NCI-H1105 treated with DMSO at 0.1 percent for 48 hours (cell line): ENCODE results near the gene AS3MT.
"Not testable (repeated sequence)": the region's sequence is repeated elsewhere in the genome, so short reads cannot be mapped to it uniquely, and the experiment has no call there.

ENCODE experiments used
- DNase-seq: peaks from one replicate; lab custom pipeline; 2025; lab: John Stamatoyannopoulos, UW

AS3MT gene

GRCh38 chr10:102869258-102870198 lies at the start of gene AS3MT:
Gene AS3MT (plus strand): TSS chr10:102869470. CDS start chr10:102869593, 123 bp downstream.
- peak; percentile 44 for DNase-seq

DNA sequence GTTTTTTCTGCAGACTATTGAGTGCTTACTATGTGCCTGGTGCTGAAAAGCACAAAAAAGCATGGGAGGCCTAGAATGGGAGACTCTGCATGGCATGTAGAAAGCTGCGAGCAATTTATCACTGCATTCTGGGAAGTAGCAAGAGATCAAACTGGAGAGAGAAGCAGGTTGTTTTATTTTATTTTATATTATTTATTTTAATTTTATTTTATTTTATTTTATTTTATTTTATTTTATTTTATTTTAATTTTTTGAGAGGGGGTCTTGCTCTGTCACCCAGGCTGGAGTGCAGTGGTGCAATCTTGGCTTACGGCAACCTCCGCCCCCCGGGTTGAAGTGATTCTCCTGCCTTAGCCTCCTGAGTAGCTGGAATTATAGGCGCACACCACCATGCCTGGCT lies 49.3 kb upstream of the AS3MT start:
- DNase-seq, result not testable (repeated sequence)

GRCh38 chr10:102822222-102822621 lies 47.0 kb upstream of the AS3MT start:
- DNase-seq, result no peak

GRCh38 chr10:102824664-102825063 lies 44.6 kb upstream of the AS3MT start:
- DNase-seq, result no peak

- no peak for DNase-seq
Observed at GRCh38 chr10:102826148-102826796, 43.0 kb upstream of the AS3MT start.

GRCh38 chr10:102827597-102827975 lies 41.7 kb upstream of the AS3MT start:
- DNase-seq, result no peak

GRCh38 chr10:102831322-102832071 lies 37.8 kb upstream of the AS3MT start:
- no peak for DNase-seq

DNA sequence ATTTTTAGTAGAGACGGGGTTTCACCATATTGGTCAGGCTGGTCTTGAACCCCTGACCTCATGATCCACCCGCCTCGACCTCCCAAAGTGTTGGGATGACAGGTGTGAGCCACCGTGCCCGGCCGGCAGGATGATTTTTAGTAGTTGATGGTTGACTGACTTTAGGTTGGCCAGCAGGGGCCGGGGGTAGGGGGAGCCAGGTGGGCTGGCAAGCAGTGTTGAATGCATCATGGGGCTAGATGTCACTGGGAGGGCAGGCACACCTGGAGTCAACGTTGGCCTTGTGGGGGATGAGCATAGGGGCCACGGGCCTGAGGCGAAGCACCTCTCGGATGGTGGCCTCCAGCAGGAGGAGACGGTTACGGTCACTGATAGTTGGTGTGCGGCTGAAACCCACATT lies 37.0 kb upstream of the AS3MT start:
- DNase-seq, result no peak

DNA sequence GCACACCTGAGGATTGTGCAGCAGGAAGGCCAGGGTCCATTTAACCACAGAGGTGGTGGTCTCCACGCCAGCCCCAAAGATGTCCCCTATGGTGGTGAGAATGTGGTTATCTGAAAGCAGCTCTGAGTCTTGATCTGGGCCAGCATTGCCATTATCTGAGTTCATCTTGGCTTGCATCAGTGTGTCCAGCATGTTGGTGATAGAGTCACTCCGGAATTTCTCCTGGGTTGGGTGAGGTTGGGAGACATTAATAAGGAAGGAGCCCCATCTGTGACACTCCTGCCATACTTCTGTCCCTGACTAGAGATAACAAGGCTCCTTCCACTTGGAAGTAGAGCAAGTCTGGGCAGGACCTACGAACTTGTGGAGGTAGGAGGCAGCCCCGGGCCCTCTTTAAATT lies 36.3 kb upstream of the AS3MT start:
- DNase-seq, result no peak

DNA sequence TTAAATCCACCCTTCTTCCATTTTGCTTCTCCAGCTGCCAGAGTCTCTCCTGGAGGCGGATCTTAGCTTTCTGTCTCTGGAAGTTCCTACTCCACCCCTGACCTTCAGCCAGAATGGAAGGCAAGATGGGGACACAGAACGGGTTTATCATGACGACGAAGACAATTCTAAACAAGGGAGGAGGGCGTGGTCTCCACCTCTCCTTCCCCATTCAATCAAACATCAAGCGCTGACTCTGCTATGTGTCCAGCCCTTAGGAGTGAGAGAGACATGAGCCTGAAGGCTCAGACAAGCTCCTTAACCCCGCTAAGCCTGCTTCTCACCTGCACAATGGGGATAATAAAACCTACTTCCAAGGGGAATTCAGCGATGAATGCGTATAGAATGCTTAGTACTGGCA lies 35.1 kb upstream of the AS3MT start:
- DNase-seq, result no peak

DNA sequence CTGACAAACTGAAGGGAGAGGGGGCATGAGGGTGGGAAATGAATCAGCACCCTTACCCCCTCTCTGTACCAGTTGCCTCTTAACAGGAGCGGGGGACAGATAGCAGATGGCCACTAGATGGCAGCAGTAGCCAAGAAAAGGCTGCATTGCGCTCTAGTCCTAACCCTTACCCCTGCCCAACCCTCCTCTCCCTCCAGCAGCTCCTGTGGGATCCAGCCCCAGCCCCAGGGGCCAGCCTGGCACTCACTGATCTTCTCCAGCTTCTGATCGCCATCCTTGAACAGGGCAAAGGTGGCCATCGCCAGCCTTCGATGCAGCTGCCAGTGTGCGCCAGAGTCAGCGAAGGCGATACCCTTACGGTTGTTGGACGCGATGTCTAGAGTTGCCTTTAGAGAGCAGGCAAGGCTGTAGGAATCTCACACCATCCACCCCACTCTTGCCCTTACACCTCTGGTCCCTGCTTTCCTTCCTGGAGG lies 34.2 kb upstream of the AS3MT start:
- peak; percentile 54 for DNase-seq

- peak; percentile 1 for DNase-seq
Observed at GRCh38 chr10:102837230-102837721, 32.0 kb upstream of the AS3MT start, which contains the start of gene CYP17A1. Gene CYP17A1 (minus strand): TSS chr10:102837413. CDS start chr10:102837361, 52 bp downstream.

- not testable (repeated sequence) for DNase-seq
Observed at GRCh38 chr10:102838276-102838927, 30.9 kb upstream of the AS3MT start.

GRCh38 chr10:102841827-102842345 lies 27.4 kb upstream of the AS3MT start:
- DNase-seq, result no peak

DNA sequence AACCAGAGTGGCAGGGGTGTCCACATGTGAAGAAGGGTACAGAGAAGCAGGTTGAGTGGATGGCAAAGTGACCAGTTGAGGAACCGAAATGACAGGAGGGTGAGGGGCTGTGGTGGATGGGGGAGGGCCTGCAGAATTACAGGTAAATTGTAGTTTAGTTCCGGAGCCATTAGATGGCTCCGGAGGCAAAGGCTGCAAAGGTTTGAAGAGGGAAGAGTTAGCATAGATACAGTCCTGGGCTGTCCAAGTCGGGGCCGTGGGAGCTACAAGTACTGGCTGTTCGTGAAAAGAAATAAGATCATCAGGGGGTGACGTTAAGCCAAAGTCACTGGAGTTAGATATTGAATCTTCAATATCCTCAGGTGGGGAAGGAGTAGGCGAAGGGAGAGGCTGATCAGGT lies 26.1 kb upstream of the AS3MT start:
- DNase-seq, result not testable (repeated sequence)

DNA sequence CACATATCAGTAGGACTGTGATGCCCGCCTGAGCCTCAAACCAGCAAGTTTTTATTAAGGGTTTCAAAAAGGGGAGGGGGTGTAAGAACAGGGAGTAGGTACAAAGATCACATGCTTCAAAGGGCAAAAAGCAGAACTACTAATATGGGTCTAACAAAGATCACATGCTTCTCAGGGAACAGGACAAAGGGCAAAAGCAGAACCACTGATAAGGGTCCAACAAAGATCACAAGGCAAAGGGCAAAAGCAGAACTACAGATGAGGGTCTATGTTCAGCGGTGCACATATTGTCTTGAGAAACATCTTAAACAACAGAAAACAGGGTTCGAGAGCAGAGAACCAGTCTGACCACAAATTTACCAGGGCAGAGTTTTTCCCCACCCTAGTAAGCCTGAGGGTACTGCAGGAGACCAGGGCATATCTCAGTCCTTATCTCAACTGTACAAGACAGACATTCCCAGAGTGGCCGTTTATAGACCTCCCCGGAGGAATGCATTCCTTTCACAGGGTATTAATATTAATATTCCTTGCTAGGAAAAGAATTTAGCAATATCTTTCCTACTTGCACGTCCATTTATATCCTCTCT lies 25.0 kb upstream of the AS3MT start:
- DNase-seq, result not testable (repeated sequence)

DNA sequence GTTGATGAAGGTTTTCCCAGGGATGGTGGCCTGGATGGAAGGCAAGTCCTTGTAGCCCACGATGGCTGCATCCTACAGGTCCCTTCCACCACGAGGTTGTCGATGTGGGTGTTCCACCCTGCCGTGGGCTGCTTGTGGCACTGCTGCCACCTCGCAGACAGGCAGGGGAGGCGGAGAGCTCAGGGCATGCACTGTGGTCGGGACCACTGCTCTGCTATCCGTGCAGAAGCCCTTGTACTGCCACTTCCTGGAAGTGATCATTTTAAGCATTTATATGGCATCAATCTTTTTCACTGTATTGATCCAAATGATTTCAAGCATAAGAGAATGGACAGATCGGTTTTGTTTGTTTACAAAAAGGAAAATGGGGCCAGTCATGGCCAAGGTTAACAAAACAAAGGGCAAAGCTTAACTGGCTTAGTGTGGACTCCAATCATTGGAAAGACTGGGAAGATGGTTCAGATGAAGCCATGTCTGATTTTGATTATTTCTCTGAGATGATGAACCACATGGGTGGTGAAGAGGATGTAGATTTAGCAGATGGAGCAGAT lies 23.8 kb upstream of the AS3MT start:
- DNase-seq, result no peak

- no peak for DNase-seq
Observed at GRCh38 chr10:102850025-102850518, 19.2 kb upstream of the AS3MT start.

- DNase-seq, result not testable (repeated sequence)
Observed at GRCh38 chr10:102853237-102853636, 16.0 kb upstream of the AS3MT start.

- not testable (repeated sequence) for DNase-seq
Observed at GRCh38 chr10:102855731-102856436, 13.4 kb upstream of the AS3MT start.
